ENCODE results near the gene CFAP74.

Gene CFAP74, protein sequence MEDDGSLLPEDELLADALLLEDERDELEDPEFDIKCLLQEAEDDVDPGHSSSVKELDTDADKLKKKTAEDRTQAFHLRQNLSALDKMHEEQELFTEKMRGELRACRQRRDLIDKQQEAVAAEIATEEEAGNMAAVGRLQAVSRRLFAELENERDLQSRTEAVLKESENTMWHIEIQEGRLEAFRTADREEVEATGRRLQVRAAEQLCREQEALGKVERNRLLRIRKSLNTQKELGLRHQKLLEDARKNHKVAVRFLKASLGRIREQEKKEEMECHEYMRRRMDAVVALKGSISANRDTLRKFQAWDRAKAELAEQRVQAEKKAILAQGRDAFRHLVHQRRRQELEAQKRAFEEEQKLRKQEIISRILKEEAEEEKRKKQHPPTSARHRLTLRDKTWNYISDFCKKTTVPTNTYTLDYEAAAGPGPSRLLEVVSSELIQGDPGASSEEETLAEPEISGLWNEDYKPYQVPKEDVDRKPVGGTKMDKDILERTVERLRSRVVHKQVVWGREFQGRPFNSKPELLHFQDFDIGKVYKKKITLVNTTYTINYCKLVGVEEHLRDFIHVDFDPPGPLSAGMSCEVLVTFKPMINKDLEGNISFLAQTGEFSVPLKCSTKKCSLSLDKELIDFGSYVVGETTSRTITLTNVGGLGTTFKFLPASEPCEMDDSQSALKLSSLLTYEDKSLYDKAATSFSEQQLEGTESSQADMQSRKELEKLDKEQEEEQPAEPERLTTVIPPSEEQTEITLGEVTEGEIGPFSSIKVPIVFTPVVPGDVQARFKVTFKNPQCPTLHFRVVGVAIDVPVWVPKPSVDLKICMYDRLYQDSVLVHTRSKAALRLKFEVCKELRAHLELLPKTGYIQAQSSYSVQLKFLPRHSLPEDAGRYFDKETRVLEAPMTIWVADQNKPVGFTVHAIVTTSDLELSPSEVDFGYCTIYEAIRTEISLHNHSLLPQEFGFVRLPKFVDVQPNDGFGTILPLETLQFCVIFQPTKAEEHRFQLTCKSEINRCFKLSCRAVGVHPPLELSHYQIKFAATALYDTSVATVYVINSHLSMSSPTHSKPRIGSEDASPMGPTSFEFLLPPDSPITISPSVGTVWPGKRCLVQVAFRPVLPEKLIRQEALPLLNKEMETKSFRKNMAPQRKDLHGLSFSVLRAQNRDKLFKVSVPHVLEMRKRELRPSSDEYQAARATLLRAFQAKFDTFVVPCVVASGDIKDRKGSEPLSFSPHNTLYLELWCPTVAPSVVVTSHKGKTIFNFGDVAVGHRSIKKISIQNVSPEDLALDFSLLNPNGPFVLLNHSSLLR (N-terminal part only)

DNA sequence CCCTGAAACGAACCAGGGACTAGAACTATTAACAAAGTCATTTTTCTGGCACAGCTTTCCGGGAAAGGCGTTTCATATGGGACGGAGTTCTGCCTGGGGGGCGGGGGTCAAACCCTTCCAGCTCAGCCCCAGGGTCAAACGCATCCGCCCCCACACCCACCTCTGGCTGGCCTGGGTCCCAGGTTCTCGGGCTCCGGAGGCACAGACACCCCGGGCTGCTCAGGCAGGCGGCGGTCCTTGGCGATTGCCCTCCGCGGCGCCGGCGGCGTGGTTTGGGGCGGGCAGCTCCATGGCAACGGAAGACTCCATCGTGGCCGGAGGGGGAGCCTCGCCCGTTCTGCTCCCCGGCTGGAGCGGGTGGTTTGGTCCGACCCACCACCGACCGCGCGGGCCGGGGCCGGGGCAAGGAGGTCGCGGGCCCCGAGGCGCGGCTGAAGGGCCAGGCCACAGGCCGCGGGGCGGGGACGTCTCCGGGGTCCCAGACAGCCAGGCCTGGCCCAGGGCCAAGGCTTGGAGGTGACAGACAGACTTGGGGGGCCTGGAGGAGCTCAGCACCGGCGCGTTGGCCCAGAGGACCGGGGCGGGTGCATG is at the start of gene CFAP74:
Gene CFAP74 (minus strand): TSS at position 246 of the 591 bp plus-strand sequence. CDS start 12,830 bp downstream, outside the sequence.
- DNase-seq (ENCODE audit: low spot score) = no peak

DNA sequence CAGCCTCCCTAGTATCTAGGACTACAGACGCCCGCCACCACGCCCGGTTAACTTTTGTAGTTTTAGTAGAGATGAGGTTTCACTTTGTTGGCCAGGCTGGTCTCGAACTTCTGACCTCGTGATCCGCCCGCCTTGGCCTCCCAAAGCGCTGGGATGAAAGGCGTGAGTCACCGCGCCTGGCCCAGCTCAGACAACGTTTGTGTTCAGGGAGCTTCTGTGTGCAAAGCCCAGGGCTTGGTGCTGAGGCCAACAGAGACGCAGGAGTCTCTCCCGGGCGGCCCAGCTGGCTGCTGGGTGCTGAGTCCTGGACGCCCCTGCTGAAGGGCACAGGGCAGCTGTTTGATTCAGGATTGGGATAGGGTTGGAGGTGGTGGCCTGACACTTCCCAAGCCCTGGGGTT is 49.6 kb upstream of the CFAP74 start:
- DNase-seq (ENCODE audit: low spot score) = no peak

DNA sequence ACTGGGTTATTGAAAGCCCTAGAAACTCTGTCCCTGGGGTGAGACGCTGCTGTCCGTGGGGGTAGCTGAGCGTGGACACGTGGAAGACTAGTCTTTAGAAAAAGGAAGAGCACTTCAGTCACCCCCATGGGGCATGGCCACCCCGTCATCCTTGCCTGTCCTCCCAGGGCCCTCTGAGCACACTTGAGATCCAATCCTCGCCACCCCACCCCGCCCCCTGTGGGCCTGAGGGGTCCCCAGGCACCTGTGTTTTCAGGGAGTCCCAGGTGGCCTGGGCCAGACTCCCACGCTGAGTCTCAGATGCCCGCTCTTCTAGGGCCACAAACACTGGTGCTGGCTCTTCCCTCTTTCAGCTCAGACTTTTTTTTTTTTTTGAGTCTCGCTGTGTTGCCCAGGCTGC is 49.2 kb upstream of the CFAP74 start:
- no peak for DNase-seq (ENCODE audit: low spot score)

DNA sequence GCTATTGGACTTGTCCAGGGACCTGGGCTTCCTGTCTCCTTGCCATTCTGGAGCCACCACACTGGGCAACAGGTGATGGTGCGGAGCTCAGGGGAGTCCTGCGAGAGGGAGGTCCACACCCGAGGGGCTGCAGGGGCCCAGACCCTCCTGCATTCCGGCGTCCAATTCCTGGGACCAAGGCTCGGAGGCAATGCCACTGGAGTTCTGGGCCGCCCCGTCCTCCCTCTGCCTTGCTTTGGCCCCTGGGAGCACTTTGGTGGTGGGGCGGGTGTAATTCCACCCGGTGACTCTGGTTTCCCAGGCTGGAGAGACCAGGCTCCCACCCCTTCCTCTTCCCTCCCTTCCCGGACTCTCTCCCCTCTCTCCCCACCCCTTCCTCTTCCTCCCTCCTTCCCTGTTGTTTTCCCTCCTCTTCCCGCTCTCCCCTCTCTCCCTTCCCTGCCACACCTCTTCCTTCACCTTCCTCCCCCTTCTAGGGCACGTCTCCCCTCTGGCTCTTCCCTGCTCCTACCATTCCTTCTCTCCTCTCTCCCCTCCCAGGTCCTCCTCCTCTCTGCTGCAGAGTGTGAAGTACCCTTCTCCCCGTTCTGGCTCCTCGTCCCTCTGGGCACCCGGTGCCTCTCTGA is 48.6 kb upstream of the CFAP74 start:
- no peak for DNase-seq (ENCODE audit: low spot score)

DNA sequence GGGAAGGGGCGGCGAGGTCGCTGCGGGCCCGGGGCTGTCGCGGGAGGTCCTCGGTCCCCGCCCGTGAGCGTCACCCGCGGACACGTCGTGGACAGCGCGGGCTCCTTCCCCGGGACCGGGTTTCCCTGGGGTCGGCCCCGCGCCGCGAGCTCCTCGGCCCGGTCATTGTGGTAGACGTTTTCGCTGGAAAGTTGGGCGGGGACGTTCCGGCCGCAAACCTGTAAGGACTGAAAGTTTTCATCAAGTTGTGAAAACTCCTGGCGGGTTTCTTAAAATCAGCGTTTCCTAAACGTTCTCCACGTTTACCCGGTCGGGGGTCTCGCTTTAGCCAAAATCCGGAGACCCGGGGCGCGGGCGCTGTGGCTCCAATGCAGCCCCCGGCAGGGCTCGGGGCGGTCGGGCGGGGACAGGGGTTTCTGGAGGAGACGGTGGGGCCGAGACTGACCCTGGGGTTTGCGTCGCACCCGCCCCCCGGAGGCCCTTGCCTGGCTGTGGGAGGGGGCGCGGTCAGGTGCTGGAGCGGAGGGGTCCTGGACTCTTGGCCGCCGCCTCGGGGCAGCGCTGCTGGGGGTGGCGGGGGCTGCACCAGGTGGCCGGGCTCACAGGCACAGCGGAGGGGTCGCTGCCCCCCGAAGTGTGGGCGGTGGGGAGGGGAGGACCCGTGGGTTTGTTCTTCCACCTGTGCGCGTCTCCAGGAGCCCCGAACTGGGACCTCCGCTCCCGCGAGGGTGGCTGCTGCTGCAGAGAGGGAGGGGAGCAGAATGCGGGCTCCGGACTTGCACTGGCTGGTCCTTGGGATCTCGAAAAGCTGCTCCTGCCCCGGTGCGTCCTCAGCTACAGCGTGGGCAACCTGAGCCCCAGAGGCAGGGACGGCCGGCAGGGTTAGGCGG is 47.5 kb upstream of the CFAP74 start:
- no peak for DNase-seq (ENCODE audit: low spot score)

DNA sequence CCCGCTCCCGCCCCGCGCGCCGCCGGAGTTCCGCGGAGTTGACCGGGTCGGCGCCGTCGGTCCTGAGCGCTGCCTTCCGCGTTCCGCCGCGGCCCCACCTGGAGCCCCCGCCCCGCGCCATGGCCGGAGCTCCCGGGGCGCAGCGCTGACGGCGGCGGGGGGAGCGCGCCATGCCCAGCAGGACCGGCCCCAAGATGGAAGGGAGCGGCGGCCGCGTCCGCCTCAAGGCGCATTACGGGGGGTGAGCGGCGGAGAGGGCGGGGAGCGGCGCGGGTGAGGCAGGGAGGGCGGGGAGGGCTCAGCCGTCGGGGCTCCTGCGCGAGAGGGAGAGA is 46.8 kb upstream of the CFAP74 start:
- DNase-seq (ENCODE audit: low spot score) = no peak

DNA sequence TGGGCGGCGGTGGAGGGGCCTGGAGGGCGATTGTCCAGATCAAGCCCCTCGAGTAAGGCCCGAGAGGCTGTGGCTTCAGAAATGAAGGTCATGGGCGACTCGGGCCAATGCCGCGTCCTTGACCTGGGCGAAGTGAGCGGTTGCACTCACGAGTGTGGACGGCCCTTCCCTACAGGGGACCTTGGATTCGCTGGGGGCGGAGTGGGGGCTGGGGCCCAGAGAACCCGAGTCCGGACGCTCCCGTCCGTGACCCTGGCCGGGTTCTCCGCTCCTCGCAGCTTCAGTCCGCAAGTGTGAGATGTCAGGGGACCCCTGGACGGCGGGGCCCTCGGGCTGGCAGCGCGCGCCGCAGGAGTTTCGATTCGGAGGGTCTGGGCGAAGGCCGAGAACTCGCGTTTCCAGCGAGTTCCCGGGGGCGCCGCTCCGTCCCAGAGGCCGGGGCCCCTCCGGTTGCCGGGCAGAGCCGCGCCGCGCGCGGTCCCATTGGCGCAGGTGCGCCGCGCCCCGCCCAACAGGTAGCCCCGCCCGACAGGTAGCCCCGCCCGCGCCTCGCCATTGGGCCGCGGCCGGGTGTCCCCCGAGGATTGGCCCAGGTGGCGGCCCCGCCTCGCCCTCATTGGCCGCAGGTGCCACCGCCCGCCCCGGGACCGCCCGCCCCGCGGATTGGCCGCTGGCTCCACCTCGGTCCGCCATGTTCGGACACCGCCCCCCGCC is 46.3 kb upstream of the CFAP74 start, which contains the start of gene PRKCZ:
Gene PRKCZ (plus strand): TSS at position 694 of the 714 bp plus-strand sequence. CDS start 220 bp downstream, outside the sequence.
- peak; percentile 84 for DNase-seq (ENCODE audit: low spot score)

DNA sequence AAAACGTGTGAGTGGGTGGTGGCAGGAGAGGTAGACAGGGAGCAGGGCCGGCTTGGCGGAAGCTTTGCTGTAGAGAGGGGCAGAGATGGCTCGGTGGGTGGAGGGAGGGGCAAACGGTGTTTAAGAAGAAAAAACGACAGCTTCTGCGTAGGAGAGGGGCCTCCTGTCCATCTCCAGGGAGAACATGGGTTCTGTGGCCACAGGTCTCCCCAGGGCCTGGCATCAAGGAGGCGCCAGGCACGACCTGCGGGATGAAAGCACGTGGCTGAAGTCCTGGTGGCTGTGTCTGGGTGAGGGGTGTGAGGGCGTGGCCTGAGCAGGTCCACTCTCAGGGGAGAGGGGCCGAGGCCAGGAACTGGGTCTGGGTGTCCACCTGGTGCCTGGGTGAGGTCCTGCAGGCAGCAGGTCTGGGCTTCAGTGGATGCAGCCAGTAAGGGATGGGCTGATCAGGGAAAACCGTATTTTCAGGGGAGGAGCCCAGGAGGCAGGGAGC is 45.7 kb upstream of the CFAP74 start:
- DNase-seq (ENCODE audit: low spot score) = peak; percentile 33

DNA sequence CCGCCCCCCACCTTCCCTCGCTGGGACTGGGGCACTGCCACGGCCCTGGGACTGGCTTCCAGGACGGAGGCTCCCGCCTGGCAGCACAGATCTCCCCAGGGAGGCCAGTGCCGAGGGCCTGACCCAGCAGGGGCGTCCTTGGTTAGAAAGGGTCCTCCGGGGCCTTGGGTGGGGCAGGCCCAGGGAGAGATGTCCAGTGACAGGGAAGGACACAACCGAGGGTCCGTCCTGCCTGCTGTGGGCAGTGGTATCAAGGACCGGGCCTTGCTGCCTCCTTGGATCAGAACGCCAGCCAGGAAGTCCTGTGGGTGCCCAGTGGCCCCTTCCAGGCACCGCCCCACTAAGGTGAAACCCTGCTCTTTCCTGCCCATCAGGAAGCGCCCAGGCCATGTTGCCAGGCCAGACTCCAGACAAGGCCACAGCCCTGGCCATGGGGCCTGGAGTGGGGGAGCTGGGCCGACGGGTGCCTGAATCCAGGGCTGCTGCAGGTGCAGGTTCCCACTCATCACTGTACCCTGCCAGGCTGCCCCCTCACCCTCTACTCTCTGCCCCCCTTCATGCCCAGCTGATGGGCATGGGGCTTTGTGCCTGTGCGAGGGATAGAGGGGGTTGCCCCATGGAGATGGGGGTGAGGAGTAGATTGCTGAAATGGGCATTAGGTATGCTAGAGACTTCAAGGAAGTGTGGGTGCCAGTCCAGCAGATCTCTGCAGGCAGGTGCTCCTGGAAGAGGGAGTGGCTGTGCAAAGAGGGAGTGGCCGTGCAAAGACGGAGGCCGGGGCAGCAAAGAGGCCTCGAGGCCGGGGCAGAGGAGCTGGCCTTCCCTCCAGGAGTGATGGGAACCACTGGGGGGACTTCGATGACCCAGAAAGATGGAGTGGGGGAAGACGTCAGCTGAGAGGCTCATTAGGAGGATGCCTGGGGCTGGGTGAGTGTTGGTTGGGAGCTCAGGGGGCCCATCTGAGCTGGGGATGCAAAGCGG is 44.5 kb upstream of the CFAP74 start:
- DNase-seq (ENCODE audit: low spot score) = no peak

DNA sequence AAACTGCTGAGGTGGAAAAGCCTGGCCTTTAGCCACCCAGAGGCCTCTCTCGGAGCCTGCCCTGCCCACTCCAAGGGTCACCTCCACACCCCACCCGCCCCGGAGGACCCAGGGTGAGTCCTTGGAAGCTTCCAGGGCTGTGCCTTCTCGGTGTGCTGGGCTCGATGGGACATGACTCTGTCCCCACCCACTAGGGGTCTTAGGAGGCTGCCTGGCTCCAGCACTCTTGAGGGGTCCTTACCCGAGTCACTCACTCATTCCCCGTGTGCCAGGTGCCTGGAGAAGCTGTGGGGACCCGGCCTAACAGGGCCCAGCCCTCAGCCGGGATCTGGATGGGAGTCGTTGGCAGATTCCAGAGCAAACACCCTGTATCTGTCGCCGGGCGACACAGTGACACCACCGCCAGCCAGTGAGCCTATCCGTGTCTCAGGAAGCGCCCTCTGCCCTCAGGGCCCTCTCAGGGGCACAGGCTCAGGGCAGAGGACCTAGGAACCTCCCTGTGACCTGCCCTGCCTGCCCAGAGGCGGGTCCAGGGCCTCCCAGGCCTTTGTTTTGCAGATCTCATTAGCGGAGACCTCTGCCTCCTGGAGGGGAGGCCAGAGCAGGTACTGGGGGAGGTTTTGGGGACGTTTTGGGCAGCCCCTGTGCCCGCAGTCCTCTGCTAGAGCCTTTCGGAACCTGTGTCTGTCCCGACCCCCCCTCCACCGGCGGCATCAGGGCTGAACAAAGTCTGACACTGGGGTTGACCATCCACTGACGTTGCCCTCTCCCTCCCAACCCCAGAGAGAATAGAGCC is 43.6 kb upstream of the CFAP74 start:
- no peak for DNase-seq (ENCODE audit: low spot score)

DNA sequence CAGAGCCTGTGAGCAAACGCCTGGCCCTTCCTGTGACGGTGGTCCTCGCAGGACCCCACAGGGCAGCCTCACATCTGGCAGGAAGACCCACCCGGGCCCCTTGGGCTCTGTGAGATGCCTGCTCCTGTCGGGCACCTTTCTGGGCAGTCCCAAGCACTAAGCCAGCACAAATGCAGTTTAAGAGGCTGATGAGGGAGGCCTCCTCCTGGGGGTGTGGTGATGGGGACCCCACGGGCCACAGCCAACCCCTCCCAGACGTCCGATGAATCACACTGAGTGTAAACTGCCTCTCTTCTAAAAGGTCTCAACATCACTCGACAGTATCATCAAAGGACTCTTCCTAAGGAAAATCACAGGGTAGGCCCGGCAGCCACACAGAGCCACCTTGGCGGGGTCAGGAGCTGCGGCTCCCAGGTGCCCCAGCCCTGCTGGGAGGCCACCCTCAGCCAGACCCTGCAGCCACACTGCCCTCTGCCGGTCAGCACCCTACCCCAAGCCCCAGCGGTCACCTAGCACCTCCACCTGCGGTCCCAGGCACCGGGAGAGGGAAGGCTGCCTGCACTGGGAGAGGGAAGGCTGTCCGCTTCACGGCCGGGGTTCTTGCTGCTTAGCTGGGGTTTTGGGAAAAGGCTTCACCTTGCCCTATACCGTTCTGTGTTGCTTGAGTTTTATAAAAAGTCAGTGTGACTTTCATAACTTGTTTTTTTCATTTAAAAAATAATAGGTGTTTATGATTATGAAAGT is 42.8 kb upstream of the CFAP74 start:
- peak; percentile 63 for DNase-seq (ENCODE audit: low spot score)

DNA sequence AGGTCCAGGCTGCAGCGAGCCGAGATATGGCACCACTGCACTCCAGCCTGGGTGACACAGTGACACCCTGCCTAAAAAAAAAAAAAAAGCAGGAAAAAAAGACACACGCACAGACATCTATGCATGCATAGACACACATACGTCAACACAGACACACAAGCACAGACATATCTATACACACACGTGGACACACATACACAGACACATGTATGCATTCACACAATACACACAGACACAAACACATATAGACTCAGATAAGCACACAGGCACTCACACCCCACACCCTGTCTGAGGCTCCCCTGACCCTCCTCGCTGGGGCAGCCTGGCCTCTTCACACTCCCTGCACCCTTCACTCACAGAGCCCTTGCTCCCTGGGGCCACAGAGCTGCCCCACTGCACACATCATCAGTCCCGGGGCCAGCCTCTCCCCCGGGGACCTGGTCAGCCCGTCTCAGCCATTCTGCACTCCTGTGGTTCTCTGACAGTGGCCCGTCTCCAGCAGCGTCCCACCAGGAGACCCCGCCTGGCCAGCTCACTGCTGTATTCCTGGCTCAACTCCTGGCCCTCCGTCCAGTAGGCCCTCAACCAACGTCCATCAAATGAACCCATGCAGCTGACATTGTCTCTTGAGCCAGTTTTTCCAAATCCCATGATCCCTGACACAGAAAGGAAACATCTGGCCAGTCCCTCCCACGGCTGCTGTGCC is 42.0 kb upstream of the CFAP74 start:
- no peak for DNase-seq (ENCODE audit: low spot score)

DNA sequence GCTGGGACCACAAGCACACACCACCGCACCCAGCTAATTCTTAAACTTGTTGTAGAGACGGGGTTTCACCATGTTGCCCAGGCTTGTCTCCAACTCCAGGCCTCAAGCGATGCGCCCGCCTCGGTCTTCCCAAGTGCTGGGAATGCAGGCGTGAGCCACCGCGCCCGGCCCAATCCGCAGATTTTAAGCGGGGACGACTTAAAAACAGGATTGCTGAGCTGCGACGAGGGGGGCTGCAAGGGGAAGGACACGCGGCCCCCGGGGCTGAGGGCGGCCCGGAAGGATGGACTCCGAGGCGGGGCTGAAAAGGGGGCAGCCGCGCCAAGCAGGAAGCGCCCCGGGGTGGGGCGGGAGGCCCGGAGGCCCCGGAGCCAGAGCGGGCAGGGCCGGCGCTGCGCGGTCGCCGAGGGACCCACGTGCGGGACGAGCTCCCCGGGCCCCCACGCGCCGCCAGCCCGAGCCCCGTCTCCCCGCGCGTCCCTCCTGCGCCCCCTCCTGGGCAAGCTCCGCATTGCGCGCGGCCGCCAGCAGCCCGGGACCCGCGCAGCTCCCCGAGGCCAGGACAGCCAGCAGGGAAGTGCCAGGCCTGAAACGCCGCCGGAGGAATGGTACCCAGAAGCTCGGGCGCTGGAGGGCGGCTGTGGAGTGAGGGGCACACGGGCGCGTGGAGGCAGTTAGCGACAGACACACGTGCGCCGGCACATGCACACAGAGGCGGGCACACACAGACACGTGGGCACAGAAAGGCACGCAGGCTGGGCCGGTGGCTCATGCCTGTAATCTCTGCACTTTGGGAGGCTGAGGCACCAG is 41.1 kb upstream of the CFAP74 start:
- DNase-seq (ENCODE audit: low spot score) = peak; percentile 81

DNA sequence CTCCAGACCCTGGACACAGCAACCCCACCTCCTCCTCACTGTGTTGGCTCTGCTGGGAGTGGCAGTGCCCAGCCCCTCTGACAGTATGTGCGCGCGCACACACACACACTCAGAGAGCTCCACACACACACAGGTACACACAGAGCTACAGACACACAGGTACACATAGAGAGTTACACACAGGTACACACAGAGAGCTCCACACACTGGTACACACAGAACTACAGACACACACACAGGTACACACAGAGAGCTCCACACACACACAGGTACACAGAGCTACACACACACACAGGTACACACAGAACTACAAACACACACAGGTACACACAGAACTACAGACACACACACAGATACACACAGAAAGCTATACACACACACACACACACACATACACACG is 40.3 kb upstream of the CFAP74 start:
- no peak for DNase-seq (ENCODE audit: low spot score)
